Activated CD4-positive, alpha-beta T cell treated with anti-CD3 and anti-CD28 coated beads for 36 hours (primary cell): ENCODE data around the gene CALN1. TPM values are rescaled to one million over a fixed set of nuclear protein-coding genes. Genes with fewer than 3 reads are reported as not detected.

Experiments
- ATAC-seq: fragments of 200-7000 bp; cut with Tn5 transposase; one replicate; pipeline ENCODE4 v1.10.0; 2021; ENCODE audit warnings: mild to moderate bottlenecking, moderate library complexity
- CTCF ChIA-PET: fragments of 350-600 bp; sonication (Branson Sonifier 250); formaldehyde crosslinking; loops from one replicate; lab custom pipeline; 2021; ENCODE audit warnings: antibody characterized with exemption; lab: Charles Lee
- POLR2A ChIA-PET: fragments of 350-600 bp; sonication (Branson Sonifier 250); formaldehyde crosslinking; loops from one replicate; lab custom pipeline; 2021; ENCODE audit warnings: antibody characterized with exemption, inconsistent platforms; lab: Charles Lee
- DNase-seq: peaks from one replicate; pipeline ENCODE4 v3.0.0-alpha.2; 2020
- H3K27ac Mint-ChIP-seq: one replicate; pipeline ENCODE4 v1.8.0; 2021; ENCODE audit warnings: mixed read lengths
- H3K27me3 Mint-ChIP-seq: one replicate; pipeline ENCODE4 v1.8.0; 2021; ENCODE audit warnings: mixed read lengths
- H3K36me3 Mint-ChIP-seq: one replicate; pipeline ENCODE4 v1.8.0; 2021; ENCODE audit warnings: low read depth, mixed read lengths
- H3K4me1 Mint-ChIP-seq: one replicate; pipeline ENCODE4 v1.8.0; 2021; ENCODE audit warnings: mixed read lengths
- H3K4me3 Mint-ChIP-seq: one replicate; pipeline ENCODE4 v1.8.0; 2021; ENCODE audit warnings: mild to moderate bottlenecking, moderate library complexity, mixed read lengths
- H3K9me3 Mint-ChIP-seq: one replicate; pipeline ENCODE4 v1.8.0; 2021; ENCODE audit warnings: low read depth, mixed read lengths
- intact Hi-C, 2 experiments: fragments of 100-400 bp; cut with DNase I in 1 of 2; cut with micrococcal nuclease in 1 of 2; formaldehyde crosslinking; loops; one replicate each; pipeline versions ENCODE4 v1.14.2 to v1.15.1; 2022 to 2024; cut with DNase I, micrococcal nuclease
- total RNA-seq, 2 experiments: library from RNA; stranded (reverse); gene quantifications; one replicate each; pipeline ENCODE4 v1.2.3, GENCODE V29; 2021

CALN1 gene
- total RNA-seq, 2 experiments from 2014 or later, result 0.11 to 0.12 TPM

DNA sequence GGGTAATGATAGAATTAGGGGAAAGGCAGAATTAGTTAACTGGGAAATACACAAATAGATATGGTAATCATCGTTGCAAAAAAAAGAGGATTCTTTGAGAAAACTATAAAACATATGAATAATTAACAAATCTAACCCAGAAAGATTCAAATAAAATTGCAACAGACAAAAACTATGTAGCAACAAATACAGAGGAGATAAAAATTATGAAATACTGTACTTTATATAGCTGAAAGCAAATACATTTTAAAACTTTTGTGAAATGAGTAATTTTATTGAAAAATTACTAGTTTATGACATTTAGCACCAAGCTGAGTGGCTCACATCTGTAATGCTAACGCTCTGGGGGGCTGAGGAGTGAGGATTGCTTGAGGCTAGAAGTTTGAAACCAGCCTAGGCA lies 356.7 kb downstream of the CALN1 start:
- ATAC-seq (no peak), DNase-seq (no peak)
- Mint-ChIP-seq H3K27ac (no peak overlapping the region), H3K9me3 (no peaks in the 10 kb centered on the region), H3K4me1 (peaks cover 5% of the 10 kb centered on the region), H3K36me3 (no peaks in the 10 kb centered on the region), H3K27me3 (no peaks in the 10 kb centered on the region), H3K4me3 (no peak overlapping the region)
- intact Hi-C loops, result no loop called here
- ChIA-PET POLR2A (no interaction called here), CTCF (no interaction called here)

DNA sequence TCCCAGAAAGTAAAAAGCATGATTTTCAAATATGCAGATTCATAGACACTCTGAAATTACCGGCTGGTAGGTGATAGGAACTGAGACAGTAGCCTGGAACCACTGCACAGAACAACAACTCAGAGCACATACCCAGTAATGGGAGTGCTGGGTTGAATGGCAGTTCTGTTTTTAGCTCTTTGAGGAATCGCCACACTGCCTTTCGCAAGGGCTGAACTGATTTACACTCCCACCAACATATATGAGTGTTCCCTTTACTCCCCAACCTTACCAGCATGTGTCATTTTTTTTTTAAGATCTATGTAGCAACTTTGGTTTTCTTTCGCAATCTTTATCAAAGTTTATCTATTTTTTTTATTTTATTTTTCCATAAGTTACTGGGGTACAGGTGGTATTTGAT lies 358.8 kb downstream of the CALN1 start:
- ChIA-PET CTCF (no interaction called here), POLR2A (no interaction called here)
- intact Hi-C loops, result no loop called here
- H3K4me1 Mint-ChIP-seq, result peaks cover 5% of the 10 kb centered on the region
- H3K4me3 Mint-ChIP-seq, result no peak overlapping the region
- ATAC-seq (no peak), DNase-seq (no peak)
- H3K27me3 Mint-ChIP-seq, result no peaks in the 10 kb centered on the region
- H3K27ac Mint-ChIP-seq, result no peak overlapping the region
- no peaks in the 10 kb centered on the region for H3K36me3 Mint-ChIP-seq
- H3K9me3 Mint-ChIP-seq, result no peaks in the 10 kb centered on the region

DNA sequence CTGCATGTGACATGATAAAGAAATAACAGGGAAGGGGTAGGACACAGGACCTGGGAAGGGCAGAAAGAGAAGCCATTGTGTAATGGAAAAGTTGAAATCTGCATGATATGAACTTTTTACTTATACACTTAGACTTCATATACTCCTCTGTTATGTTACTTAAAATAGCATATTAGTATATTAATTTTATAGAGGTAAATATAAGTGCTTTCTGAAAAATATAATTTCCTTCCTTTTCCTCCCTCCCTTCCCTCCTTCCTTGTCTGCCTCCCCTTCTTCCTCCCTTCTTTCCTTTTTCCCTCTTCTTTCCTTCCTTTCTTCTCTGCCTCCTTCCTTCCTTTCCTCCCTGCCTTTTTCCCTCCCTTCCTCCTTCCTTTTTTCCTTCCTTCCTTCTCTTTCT lies 363.7 kb downstream of the CALN1 start:
- Mint-ChIP-seq H3K36me3 (no peaks in the 10 kb centered on the region), H3K4me3 (no peak overlapping the region), H3K27ac (no peak overlapping the region), H3K4me1 (no peaks in the 10 kb centered on the region), H3K9me3 (no peaks in the 10 kb centered on the region), H3K27me3 (no peaks in the 10 kb centered on the region)
- DNase-seq (no peak), ATAC-seq (no peak)
- intact Hi-C loops, result no loop called here
- ChIA-PET CTCF (no interaction called here), POLR2A (no interaction called here)

DNA sequence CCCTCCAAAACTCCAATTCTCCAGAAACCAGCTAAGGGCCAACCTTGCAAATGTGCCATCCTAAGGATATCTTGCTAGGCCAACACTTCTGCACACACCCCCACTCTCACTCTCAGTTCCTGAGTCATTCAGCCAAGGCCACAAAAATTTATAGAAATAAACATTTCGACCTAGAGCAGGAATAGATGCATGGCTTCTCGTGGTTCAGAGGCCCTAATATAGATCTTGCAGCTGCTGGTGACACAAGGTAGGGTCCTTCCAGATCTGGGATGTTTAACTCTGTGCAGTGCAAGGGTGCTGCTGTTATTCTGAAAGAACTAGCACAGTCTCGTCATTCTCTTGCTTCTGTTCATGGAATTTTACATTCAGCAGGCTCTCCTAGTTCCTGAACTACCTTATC lies 369.3 kb downstream of the CALN1 start:
- ChIA-PET POLR2A (no interaction called here), CTCF (no interaction called here)
- Mint-ChIP-seq H3K27ac (no peak overlapping the region), H3K36me3 (no peaks in the 10 kb centered on the region), H3K9me3 (peaks cover 4% of the 10 kb centered on the region), H3K4me1 (no peaks in the 10 kb centered on the region), H3K4me3 (no peak overlapping the region), H3K27me3 (no peaks in the 10 kb centered on the region)
- DNase-seq (no peak), ATAC-seq (no peak)
- intact Hi-C loops, result no loop called here

DNA sequence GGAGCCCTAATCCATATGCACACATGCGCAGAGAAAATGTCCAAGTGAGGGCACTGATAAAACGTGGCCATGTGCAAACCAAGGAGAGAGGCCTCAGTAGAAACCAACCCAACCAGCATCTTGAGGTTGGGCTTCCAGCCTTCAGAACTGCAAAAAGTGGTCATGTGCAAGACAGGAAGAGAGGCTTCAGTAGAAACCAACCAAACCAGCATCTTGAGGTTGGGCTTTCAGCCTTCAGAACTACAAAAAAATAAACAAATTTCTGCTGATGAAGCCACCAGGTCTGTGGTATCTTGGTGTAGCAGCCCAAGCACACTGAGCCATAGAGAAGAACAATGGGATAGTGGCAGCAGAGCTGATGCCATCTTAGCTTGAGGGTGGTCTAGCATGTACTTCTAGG lies 371.5 kb downstream of the CALN1 start:
- no peak overlapping the region for H3K4me3 Mint-ChIP-seq
- no peaks in the 10 kb centered on the region for H3K36me3 Mint-ChIP-seq
- H3K4me1 Mint-ChIP-seq, result no peaks in the 10 kb centered on the region
- CTCF ChIA-PET, result no interaction called here
- no peak overlapping the region for H3K27ac Mint-ChIP-seq
- DNase-seq (no peak), ATAC-seq (no peak)
- POLR2A ChIA-PET, result no interaction called here
- H3K9me3 Mint-ChIP-seq, result peaks cover 11% of the 10 kb centered on the region
- intact Hi-C loops, result no loop called here
- H3K27me3 Mint-ChIP-seq, result no peaks in the 10 kb centered on the region

DNA sequence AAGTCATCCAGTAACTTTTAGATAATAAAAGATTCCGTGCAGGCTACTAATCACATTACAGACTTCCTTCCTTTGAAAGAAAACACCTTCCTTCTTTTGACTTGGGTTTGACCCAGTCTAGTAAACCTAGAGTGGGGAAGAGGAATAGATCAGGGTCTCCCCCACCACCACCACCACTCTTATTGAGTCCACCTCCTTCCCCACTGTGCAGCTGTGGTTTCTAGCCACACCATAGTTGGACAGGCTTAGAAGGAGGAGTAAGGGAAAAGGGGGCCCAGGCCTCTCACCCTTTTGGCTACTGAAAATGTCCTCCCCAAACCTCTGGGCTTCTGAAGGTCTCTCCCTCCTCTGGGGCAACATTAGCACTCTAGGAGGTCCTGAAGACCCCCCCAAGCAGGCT lies 372.7 kb downstream of the CALN1 start:
- Mint-ChIP-seq H3K9me3 (peaks cover 11% of the 10 kb centered on the region), H3K4me3 (no peak overlapping the region), H3K27me3 (no peaks in the 10 kb centered on the region), H3K4me1 (no peaks in the 10 kb centered on the region), H3K36me3 (no peaks in the 10 kb centered on the region), H3K27ac (no peak overlapping the region)
- CTCF ChIA-PET, result interaction anchor here (0.6 kb wide), 1 partner anchor 287 kb away, joined by 3 read pairs; no protein-coding TSS in a partner anchor
- POLR2A ChIA-PET, result no interaction called here
- ATAC-seq (no peak), DNase-seq (no peak)
- intact Hi-C loops, result no loop called here

DNA sequence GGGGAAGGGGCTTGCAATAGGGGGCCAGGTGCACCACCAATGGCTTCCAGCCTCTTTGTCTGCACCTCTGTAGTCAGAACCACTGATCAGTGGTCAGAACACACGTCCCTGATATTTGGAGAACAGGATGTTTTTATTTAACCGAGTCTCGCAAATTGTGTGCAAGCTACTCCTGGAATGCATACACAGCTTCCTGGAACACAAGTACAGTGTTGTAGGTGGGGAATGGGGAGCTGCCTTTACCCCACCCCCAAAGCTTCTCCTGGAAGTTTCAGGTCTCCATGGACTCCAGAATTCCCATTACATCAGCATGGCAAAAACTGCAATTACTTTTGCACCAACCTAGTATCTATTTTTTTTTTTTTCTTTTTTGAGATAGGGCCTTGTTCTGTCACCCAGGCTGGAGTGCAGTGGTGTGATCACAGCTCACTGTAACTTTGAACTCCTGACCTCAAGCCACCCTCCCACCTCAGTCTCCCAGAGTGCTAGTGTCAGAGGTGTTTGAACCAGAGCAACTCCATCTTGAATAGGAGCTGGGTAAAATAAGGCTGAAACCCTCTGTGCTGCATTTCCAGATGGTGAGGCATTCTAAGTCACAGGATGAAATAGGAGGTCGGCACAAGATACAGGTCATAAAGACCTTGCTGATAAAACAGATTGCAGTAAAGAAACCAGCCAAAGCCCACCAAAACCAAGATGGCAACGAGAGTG lies 374.0 kb downstream of the CALN1 start:
- H3K27ac Mint-ChIP-seq, result no peak overlapping the region
- intact Hi-C loops, result no loop called here
- H3K36me3 Mint-ChIP-seq, result no peaks in the 10 kb centered on the region
- peaks cover 14% of the 10 kb centered on the region for H3K9me3 Mint-ChIP-seq
- DNase-seq (no peak), ATAC-seq (no peak)
- H3K27me3 Mint-ChIP-seq, result no peaks in the 10 kb centered on the region
- ChIA-PET POLR2A (no interaction called here), CTCF (no interaction called here)
- H3K4me3 Mint-ChIP-seq, result no peak overlapping the region
- no peaks in the 10 kb centered on the region for H3K4me1 Mint-ChIP-seq

DNA sequence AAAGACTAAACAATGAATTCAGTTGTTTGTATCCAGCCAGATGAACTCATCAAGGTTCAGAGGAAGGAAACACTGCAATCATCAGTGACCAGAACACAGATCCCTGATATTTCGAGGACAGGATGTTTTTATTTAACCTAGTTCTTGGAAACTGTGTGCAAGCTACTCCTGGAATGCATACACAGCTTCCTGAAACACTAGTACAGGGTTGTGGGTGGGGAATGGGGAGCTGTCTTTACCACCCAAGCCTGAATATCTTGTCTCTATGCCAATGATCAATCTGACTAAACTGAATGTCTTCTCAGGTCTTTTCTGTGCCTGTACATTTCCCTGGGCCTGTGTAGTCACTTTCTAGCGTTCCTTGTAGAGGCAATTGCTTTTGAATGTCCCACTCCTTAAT lies 374.6 kb downstream of the CALN1 start:
- no peak for DNase-seq
- Mint-ChIP-seq H3K4me3 (no peak overlapping the region), H3K36me3 (no peaks in the 10 kb centered on the region), H3K9me3 (peaks cover 14% of the 10 kb centered on the region), H3K27me3 (no peaks in the 10 kb centered on the region), H3K27ac (no peak overlapping the region), H3K4me1 (no peaks in the 10 kb centered on the region)
- ChIA-PET CTCF (no interaction called here), POLR2A (no interaction called here)
- no peak for ATAC-seq
- intact Hi-C loops, result no loop called here

DNA sequence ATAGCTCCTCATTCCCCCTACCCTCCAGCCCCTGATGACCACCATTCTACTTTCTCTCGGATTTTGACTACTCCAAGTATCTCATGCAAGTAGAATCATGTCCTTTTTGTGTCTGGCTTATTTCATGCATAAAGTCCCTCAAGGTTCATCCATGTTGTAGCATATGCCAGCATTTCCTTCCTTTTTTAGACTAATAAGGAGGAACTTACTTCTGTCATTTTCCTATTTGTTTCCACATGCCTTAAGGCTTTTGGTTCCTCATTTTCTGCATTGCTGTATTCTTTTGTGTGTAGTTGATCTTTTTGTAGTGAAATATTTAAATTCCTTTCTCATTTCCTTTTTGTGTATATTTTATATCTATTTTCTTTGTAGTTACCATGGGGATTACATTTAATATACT lies 376.9 kb downstream of the CALN1 start:
- no peak overlapping the region for H3K4me3 Mint-ChIP-seq
- POLR2A ChIA-PET, result no interaction called here
- CTCF ChIA-PET, result interaction anchor here (0.6 kb wide), 1 partner anchor 241 kb away, joined by 3 read pairs; no protein-coding TSS in a partner anchor
- no peak overlapping the region for H3K27ac Mint-ChIP-seq
- intact Hi-C loops, result no loop called here
- no peaks in the 10 kb centered on the region for H3K36me3 Mint-ChIP-seq
- DNase-seq (no peak), ATAC-seq (no peak)
- no peaks in the 10 kb centered on the region for H3K4me1 Mint-ChIP-seq
- H3K9me3 Mint-ChIP-seq, result peaks cover 17% of the 10 kb centered on the region
- no peaks in the 10 kb centered on the region for H3K27me3 Mint-ChIP-seq

DNA sequence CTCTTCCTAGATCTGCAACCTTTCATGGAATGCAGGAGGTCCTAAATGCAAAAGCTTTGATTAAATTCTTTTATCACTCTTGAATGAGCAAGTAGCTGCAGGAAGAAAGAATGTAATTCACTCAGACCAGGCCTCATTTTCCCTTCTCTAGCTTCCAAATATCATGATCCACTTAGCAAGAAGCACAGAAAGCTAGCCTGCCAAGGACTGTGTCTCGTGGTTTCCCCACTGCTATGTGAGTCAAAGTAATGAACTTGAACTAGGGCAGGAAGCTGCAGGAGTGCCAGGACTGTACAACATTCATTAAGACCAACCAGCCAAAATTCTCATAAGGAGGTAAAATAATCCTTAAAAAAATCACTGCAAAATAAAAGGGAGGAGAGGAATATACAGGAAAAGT lies 379.2 kb downstream of the CALN1 start:
- ChIA-PET CTCF (interaction anchor here (0.5 kb wide), 1 partner anchor 273 kb away, joined by 3 read pairs; no protein-coding TSS in a partner anchor), POLR2A (no interaction called here)
- ATAC-seq, result no peak
- no peak for DNase-seq
- Mint-ChIP-seq H3K4me3 (no peak overlapping the region), H3K4me1 (no peaks in the 10 kb centered on the region), H3K9me3 (peaks cover 12% of the 10 kb centered on the region), H3K27ac (no peak overlapping the region), H3K27me3 (no peaks in the 10 kb centered on the region), H3K36me3 (no peaks in the 10 kb centered on the region)
- intact Hi-C loops, result no loop called here

DNA sequence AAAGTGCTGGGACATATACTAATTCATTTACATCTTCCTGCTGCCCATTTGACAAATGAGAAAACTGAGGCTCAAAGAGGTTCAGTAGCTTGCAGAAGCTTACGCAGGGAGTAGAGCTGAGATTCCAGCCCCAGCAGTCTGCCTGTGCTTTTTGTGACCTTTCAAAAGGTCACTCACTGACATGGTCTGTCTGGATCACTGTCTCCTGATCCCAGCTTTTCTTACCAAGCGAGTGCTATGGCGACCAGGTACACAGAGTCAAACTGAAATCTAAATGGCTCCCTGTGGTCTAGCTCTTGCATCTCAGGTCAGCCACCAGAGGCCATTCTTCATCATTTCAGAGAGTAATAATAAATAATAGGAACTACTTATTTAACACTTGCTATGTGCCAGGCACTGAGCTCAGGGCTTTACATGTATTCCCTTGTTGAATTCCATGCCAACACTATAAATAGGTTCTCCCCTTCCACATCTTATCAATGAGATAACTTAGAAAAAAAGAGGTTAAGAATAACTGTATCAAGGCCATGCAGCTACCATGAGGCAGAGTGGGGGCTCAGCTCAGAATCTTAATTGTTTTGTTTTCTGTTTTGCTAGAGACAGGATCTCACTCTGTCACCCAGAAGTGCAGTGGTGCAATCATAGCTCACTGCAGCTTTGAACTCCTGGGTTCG lies 381.0 kb downstream of the CALN1 start:
- no peaks in the 10 kb centered on the region for H3K27me3 Mint-ChIP-seq
- DNase-seq (no peak), ATAC-seq (no peak)
- ChIA-PET POLR2A (no interaction called here), CTCF (no interaction called here)
- no peaks in the 10 kb centered on the region for H3K4me1 Mint-ChIP-seq
- H3K36me3 Mint-ChIP-seq, result no peaks in the 10 kb centered on the region
- intact Hi-C loops, result no loop called here
- H3K27ac Mint-ChIP-seq, result no peak overlapping the region
- H3K4me3 Mint-ChIP-seq, result no peak overlapping the region
- peaks cover 9% of the 10 kb centered on the region for H3K9me3 Mint-ChIP-seq

DNA sequence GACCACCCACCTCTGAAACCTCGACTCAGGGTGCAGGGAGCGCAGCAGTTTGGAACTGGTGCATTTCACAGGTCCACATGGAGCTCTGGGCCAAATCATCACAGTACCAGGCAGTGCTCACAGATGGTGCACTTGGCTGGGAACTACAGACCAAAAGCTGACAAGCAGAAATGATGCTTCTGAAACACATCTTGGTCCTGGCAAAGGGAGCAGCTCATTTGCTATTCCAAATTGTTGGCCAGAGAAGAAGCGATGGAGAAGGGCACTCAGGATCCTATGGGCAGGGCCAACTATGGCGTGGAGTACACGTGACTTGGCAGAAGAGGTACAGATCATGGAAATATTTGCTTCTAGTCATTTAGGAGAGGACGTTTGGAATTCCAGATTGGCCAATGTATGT lies 383.9 kb downstream of the CALN1 start:
- Mint-ChIP-seq H3K27ac (no peak overlapping the region), H3K27me3 (no peaks in the 10 kb centered on the region), H3K36me3 (no peaks in the 10 kb centered on the region), H3K4me3 (no peak overlapping the region), H3K9me3 (peaks cover 5% of the 10 kb centered on the region), H3K4me1 (no peaks in the 10 kb centered on the region)
- ChIA-PET POLR2A (no interaction called here), CTCF (no interaction called here)
- ATAC-seq, result no peak
- intact Hi-C loops, result no loop called here
- no peak for DNase-seq
